Activated CD4-positive, alpha-beta T cell treated with anti-CD3 and anti-CD28 coated beads, Interleukin-2, amount 50 U/mL, for 16 hours (primary cell): ENCODE results near the gene PPM1H.
A peak's percentile ranks its signal among the peaks of the same experiment; 100 is the strongest.
"Not testable (repeated sequence)": the region's sequence is repeated elsewhere in the genome, so short reads cannot be mapped to it uniquely, and the experiment has no call there.

Source experiments
- DNase-seq: peaks from one replicate; pipeline ENCODE4 v3.0.0-alpha.2; 2020

Gene PPM1H

GRCh38 chr12:62907561-62907960, 27.4 kb downstream of the PPM1H start:
- DNase-seq: no peak

DNA sequence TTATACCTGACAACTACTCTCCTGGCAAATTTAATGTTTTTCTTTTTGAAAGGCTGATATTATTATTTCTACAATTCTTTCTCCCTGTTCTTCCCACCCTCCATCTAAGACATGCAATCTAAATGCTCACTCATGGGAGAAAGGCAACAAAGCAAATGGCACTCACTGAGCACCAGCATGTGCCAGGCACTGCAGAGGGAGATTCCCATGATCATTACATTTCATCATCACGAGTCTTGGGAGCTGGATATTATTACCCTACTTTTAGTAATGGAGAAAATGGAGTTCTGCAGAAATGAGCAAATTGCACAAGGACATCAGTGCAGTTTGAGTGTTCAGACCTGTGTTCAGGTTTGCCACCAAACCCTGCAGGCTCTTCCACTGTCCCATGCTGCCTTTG, 27.9 kb downstream of the PPM1H start:
- no peak for DNase-seq

GRCh38 chr12:62903151-62903550, 31.8 kb downstream of the PPM1H start:
- DNase-seq: no peak

DNA sequence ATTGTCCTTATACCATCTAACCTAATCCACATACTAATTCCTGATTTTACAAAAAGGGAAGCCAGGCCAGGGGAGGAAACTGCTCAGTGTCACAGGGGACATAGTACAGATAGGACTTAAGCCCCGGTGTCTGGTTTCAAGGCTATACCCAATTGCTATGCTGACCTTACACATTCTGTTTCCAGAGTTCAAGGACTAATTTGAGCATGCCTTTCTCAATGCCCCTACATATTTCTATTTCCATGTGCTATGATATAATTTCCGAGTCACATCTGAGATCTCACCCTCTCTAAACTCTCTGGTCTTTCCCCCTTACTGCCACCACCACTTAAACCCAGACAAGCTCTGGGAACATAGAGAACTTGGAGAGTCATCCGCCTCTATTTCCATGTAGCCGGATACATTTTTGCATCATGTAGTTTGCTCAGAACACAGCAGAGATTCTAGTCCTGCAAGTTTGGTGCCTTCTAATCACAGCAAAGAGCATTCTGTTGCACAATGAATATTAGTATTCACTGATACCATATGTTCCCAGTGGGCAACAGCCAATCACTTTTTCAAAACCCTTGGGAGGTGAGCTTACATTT, 34.2 kb downstream of the PPM1H start:
- DNase-seq: no peak

GRCh38 chr12:62899568-62900390, 35.2 kb downstream of the PPM1H start:
- DNase-seq: no peak

DNA sequence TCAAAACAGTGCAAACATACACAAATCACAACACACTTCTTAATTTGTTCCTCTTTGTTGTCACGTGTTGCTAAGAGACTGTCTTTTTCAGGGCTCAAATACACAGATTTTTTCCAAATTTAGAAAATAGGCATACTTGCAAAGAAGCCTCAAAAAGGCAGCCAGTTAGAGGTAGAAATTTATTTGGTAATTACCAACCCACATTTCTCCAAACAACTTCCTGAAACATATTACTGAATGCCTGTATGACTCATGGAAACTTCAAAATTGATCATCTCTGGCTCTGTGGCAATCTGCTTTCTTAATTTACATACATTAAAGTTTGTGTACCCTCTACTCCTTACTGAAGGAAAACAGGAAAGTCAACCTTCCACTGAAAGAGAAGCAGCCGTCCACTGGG, 36.4 kb downstream of the PPM1H start:
- DNase-seq: peak; percentile 17

DNA sequence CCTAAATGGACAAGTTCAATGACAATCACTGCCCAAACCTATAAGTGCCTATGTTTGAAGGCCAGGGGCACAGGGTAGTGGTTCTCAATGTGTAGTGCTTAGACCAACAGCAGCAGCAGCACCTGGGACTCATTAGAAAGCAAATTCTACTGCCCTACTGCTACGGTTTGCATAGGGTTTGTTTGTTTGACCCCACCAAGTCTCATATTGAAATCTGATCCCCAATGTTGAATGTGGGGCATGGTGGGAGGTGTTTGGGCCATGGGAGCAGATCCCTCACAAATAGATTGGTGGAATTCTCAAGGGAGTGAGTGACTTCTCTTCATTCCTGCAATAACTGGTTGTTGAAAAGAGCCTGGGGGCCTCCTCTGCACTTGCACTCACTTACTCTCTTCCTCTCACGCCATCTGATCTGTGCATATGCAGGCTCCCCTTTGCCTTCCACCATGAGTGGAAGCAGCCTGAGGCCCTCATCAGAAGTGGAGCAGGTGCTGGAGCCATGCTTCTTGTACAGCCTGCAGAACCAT, 39.5 kb downstream of the PPM1H start:
- DNase-seq: no peak

- no peak for DNase-seq
These were observed 41.7 kb downstream of the PPM1H start for GRCh38 chr12:62893276-62893675.

GRCh38 chr12:62891805-62892549, 43.0 kb downstream of the PPM1H start:
- DNase-seq: peak; percentile 5

GRCh38 chr12:62888454-62889110, 46.4 kb downstream of the PPM1H start:
- no peak for DNase-seq

GRCh38 chr12:62886796-62887195, 48.2 kb downstream of the PPM1H start:
- no peak for DNase-seq

- no peak for DNase-seq
These were observed 49.7 kb downstream of the PPM1H start for GRCh38 chr12:62885242-62885641.

DNA sequence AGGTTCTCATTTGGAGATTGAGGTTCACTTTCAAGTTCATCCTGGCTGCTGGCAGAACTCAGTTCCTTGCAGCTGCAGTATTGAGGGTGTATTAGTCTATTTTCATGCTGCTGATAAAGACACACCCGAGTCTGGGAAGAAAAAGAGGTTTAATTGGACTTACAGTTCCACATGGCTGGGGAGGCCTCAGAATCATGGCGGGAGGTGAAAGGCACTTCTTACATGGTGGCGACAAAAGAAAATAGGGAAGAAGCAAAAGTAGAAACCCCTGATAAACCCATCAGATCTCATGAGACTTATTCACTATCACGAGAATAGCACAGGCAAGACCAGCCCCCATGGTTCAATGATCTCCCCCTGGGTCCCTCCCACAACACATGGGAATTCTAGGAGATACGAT, 50.1 kb downstream of the PPM1H start:
- not testable (repeated sequence) for DNase-seq

DNA sequence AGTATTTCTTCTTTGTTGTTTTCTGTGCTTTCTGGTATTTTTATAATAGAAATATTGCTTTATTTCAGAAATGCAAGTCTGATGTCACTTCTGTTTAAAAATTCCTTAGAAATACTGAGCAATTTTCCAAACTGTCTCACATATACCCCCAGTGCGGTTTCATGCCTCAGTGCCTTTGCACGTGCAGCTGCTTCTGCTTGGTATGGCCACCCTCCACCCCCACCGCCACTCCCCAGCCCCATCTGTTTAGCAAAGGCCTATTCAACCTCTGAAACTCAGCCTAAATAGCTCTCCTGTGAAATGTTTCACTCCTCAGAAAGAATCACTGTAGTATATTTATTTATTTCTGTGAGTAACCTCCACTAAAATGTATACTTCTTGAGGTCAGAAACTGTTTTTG, 52.3 kb downstream of the PPM1H start:
- no peak for DNase-seq

DNA sequence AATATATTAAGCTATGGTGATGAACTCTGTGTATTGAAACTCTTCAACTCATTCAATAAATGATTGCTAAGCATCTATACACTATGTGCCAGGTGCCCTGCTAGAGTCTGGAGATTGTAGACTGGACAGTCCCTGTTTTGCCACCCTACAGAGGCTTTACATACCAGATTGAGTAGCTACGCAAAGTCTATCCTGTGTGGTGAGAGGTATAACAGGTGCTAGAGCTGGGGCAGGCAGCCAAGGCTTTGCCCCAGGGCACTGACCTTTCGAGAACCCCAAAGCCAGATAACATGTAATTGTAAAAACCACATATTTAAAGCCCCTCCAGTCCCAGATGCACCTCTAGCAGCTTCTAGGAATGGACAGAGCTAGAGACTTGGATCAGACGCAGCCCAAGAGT, 52.8 kb downstream of the PPM1H start:
- no peak for DNase-seq

DNA sequence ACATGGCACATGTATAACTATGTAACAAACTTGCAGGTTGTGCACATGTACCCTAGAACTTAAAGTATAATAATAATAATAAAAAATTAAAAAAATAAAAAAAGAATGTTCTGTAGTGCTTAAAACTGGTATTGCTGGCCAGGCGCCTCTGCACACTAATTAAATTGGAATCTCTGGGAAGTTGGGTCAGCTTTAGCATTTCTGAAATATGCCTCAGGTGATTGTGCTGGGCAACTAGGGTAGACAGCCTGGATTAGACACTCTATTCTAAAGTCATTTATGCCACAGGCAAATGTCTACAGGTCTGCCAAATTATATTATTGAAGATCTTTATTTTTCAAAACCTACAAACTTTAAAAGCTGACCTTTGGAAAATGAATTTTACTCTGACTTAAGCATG, 55.3 kb downstream of the PPM1H start:
- DNase-seq: no peak

DNA sequence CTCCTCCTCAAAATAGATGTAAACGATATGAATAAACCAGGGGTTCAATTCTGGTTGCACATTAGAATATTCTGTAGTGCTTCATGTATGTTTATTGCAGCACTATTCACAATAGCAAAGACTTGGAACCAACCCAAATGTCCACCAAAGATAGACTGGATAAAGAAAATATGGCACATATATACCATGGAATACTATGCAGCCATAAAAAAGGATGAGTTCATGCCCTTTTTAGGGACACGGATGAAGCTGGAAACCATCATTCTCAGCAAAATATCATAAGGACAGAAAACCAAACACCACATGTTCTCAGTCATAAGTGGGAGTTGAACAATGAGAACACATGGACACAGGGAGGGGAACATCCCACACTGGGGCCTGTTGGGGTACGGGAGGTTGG, 55.7 kb downstream of the PPM1H start:
- not testable (repeated sequence) for DNase-seq

GRCh38 chr12:62878211-62878610, 56.7 kb downstream of the PPM1H start:
- no peak for DNase-seq

DNA sequence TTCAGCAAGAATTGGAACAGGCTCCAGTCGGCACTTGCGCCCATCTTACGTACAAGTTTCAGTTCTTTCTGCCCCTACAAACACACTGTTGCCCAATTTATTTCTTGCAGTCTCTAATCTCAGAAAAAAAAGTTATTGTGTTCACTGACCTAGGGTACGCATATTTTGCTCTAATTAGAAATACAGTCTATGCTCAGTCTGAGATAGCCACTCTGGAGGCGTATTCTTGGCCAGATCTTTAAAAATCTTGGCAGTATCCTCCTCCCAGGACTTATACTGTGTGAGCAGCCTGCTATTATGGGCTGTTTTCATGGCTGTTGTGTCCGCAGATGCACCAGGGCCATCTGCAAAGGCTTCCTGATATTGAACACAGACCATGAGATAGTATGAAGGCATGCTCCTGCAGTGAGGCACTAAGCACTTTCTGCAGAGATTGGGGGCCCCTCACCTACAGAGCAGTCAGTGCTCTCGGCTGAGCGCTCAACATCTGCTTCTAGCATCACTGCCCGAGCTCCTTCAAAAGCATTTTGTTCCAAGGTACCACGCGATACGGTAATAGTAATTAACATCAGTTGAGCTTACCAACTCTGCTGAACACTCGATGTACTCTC, 57.9 kb downstream of the PPM1H start:
- DNase-seq: no peak

- DNase-seq: no peak
These were observed 61.0 kb downstream of the PPM1H start for GRCh38 chr12:62873826-62874448.

GRCh38 chr12:62873116-62873825, 61.7 kb downstream of the PPM1H start:
- DNase-seq: no peak

GRCh38 chr12:62868820-62869219, 66.1 kb downstream of the PPM1H start:
- no peak for DNase-seq
